ENCODE data around the gene FUT6.

The FUT6 gene

GRCh38 chr19:5800361-5801270, 38.9 kb downstream of the FUT6 start:
- Histone ChIP-seq H3K9me3 (ENCODE audit: insufficient read depth, low read length) (no peaks in the 10 kb centered on the region), H3K4me1 (ENCODE audit: insufficient read depth, insufficient read length) (peaks cover 19% of the 10 kb centered on the region), H3K36me3 (ENCODE audit: insufficient read depth, insufficient read length, low read length) (no peaks in the 10 kb centered on the region), H3K9ac (ENCODE audit: insufficient read length, low read depth) (peak overlapping the region; percentile 44), H3K4me3 (ENCODE audit: insufficient read length, low read depth) (no peak overlapping the region), H3K27me3 (ENCODE audit: insufficient read depth, insufficient read length) (peaks cover 14% of the 10 kb centered on the region)
- no peak for DNase-seq (ENCODE audit: low read depth, low spot score)
- TF ChIP-seq ZNF274 (IDR thresholded peaks at IDR 0.05; ENCODE audit: low read depth, low read length) (no peak), SUZ12 (IDR thresholded peaks at IDR 0.05; ENCODE audit: extremely low read depth, insufficient read depth, insufficient read length) (no peak), YY1 (IDR thresholded peaks at IDR 0.05; ENCODE audit: insufficient read depth, insufficient read length) (no peak)

DNA sequence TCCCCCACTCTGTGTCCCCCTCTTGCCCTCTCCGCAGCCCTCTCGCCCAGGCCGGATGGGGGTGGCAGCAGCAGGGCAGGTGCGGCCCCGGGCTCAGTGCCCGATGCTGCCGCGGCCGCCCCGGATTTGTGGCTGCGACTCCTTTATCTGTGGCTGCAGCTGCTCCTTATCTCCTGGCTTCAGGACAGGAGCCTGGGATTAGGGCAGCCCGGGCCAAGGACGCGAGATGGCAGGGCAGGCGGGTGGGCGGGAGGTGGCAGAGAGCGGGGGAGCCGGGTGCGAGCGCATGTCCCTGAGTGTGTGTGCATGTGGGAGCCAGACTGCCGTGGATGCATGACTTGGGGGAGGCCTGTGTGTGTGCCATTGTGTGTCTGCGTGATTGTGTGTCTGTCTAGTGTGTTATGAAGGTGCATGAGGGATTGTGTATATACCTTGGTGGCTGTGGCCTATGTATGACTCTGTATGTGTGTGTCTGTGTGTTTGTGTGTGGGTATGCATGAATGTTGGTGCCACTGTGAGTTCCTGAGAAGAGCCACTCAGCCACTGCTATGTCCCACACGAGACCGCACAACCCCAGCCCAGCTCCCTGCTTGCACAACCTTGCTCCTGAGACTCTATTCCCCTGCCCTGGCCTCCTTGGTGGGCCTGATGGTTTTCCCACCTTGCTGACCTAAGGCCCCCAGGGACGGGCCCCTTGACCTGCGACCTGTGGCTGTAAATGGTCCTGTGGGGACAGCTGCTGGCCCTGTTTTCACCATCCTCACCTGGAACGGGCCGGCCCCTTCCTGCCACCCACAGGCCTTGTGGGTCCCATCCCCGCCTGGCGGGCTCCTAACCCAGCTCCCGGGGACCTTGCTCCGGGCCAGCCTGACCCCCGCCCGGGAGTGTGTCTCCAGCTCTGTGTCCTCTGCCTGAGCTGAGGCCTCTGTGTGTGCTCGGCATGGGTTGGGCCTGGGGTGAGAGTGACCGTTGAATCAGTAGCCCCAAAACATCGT, 40.0 kb downstream of the FUT6 start:
- H3K36me3 ChIP-seq (ENCODE audit: insufficient read depth, insufficient read length, low read length), result no peaks in the 10 kb centered on the region
- H3K9ac ChIP-seq (ENCODE audit: insufficient read length, low read depth), result peak overlapping the region; percentile 44
- H3K9me3 ChIP-seq (ENCODE audit: insufficient read depth, low read length), result no peaks in the 10 kb centered on the region
- H3K4me1 ChIP-seq (ENCODE audit: insufficient read depth, insufficient read length), result peaks cover 19% of the 10 kb centered on the region
- H3K4me3 ChIP-seq (ENCODE audit: insufficient read length, low read depth), result no peak overlapping the region
- peaks cover 10% of the 10 kb centered on the region for H3K27me3 ChIP-seq (ENCODE audit: insufficient read depth, insufficient read length)
- DNase-seq (ENCODE audit: low read depth, low spot score), result no peak
- TF ChIP-seq ZNF274 (IDR thresholded peaks at IDR 0.05; ENCODE audit: low read depth, low read length) (no peak), SUZ12 (IDR thresholded peaks at IDR 0.05; ENCODE audit: extremely low read depth, insufficient read depth, insufficient read length) (no peak), YY1 (IDR thresholded peaks at IDR 0.05; ENCODE audit: insufficient read depth, insufficient read length) (no peak)

DNA sequence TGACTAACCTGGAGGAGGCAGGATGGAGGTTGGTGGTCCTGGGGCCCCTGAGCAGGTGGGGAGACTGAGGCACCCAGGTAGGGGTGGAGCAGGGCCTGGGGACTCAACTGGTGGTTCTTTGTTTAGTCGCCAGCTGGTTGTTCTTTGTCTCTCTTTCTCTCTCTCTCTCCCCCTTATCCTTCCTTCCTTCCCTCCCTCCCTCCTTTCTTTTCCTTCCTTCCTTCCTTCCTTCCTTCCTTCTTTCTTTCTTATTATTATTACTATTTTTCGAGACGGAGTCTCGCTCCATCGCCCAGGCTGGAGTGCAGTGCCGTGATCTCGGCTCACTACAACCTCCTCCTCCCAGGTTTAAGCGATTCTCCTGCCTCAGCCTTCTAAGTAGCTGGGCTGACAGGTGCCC, 41.3 kb downstream of the FUT6 start:
- no peak for TF ChIP-seq SUZ12 (IDR thresholded peaks at IDR 0.05; ENCODE audit: extremely low read depth, insufficient read depth, insufficient read length)
- no peak for TF ChIP-seq ZNF274 (IDR thresholded peaks at IDR 0.05; ENCODE audit: low read depth, low read length)
- TF ChIP-seq YY1 (IDR thresholded peaks at IDR 0.05; ENCODE audit: insufficient read depth, insufficient read length), result no peak
- H3K4me3 ChIP-seq (ENCODE audit: insufficient read length, low read depth), result no peak overlapping the region
- DNase-seq (ENCODE audit: low read depth, low spot score), result no peak
- H3K9ac ChIP-seq (ENCODE audit: insufficient read length, low read depth), result peak overlapping the region; percentile 26
- no peaks in the 10 kb centered on the region for H3K36me3 ChIP-seq (ENCODE audit: insufficient read depth, insufficient read length, low read length)
- peaks cover 12% of the 10 kb centered on the region for H3K4me1 ChIP-seq (ENCODE audit: insufficient read depth, insufficient read length)
- no peaks in the 10 kb centered on the region for H3K9me3 ChIP-seq (ENCODE audit: insufficient read depth, low read length)
- peaks cover 5% of the 10 kb centered on the region for H3K27me3 ChIP-seq (ENCODE audit: insufficient read depth, insufficient read length)

DNA sequence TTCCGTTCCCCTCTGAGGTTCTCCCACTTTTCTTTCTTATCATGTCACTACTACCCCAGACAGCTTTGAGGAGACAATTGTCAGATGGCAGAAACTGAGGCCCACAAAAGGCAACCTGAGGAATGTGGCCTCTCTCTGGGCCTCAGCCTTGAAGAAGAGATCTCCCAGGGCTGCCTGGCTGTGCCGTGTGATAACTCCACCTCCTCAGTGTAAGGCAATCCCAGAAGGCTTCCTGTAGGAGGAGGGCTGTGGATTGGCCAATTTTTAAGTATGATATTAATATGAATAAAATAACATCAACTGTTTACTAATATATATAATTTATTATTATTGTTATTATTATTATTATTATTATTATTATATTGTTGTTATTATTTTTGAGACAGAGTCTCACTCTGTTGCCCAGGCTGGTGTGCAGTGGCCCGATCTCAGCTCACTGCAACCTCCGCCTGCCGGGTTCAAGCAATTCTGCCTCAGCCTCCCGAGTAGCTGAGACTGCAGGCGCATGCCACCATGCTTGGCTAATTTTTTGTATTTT, 44.1 kb downstream of the FUT6 start:
- TF ChIP-seq SUZ12 (IDR thresholded peaks at IDR 0.05; ENCODE audit: extremely low read depth, insufficient read depth, insufficient read length) (no peak), YY1 (IDR thresholded peaks at IDR 0.05; ENCODE audit: insufficient read depth, insufficient read length) (no peak), ZNF274 (IDR thresholded peaks at IDR 0.05; ENCODE audit: low read depth, low read length) (no peak)
- H3K4me3 ChIP-seq (ENCODE audit: insufficient read length, low read depth), result no peak overlapping the region
- no peaks in the 10 kb centered on the region for H3K9me3 ChIP-seq (ENCODE audit: insufficient read depth, low read length)
- peaks cover 3% of the 10 kb centered on the region for H3K27me3 ChIP-seq (ENCODE audit: insufficient read depth, insufficient read length)
- no peaks in the 10 kb centered on the region for H3K36me3 ChIP-seq (ENCODE audit: insufficient read depth, insufficient read length, low read length)
- no peak for DNase-seq (ENCODE audit: low read depth, low spot score)
- peaks cover 7% of the 10 kb centered on the region for H3K4me1 ChIP-seq (ENCODE audit: insufficient read depth, insufficient read length)
- H3K9ac ChIP-seq (ENCODE audit: insufficient read length, low read depth), result no peak overlapping the region

DNA sequence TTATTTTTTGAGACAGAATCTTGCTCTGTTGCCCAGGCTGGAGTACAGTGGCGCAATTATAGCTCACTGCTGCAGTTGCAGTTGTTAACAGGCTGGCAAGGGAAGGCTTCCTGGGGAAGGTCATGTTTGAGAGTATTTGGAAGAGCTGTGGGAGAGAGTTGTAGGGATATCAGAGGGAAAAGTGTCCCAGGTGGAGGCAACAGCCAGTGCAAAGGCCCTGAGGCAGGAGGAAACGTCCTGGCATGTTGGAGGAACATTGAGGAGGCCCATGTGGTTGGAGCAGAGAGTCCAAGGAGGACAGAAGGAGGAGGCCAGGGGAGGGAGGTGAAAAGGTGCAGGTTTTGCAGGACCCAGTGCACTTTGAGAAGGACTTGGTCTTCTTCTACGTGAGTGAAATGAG, 46.3 kb downstream of the FUT6 start:
- H3K9me3 ChIP-seq (ENCODE audit: insufficient read depth, low read length), result no peaks in the 10 kb centered on the region
- no peak for DNase-seq (ENCODE audit: low read depth, low spot score)
- TF ChIP-seq ZNF274 (IDR thresholded peaks at IDR 0.05; ENCODE audit: low read depth, low read length), result no peak
- no peak for TF ChIP-seq YY1 (IDR thresholded peaks at IDR 0.05; ENCODE audit: insufficient read depth, insufficient read length)
- TF ChIP-seq SUZ12 (IDR thresholded peaks at IDR 0.05; ENCODE audit: extremely low read depth, insufficient read depth, insufficient read length), result no peak

DNA sequence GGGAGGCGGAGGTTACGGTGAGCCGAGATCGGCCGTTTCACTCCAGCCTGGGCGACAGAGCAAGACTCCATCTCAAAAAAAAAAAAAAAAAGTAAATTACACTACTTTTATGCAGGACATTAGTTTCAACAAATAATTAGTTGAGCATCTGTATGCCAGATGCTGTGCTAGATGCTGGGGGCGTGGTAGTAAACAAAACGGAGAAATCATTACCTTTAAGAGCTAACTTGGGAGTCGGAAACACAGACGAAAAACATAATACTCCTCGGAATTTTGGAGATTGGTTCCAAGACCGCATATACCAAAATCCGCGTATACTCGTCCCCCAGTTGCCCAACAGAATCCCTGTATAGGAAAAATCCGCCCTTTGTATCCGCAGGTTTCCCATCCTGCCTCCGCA, 47.3 kb downstream of the FUT6 start:
- Histone ChIP-seq H3K4me3 (ENCODE audit: insufficient read length, low read depth) (no peak overlapping the region), H3K27me3 (ENCODE audit: insufficient read depth, insufficient read length) (no peaks in the 10 kb centered on the region), H3K36me3 (ENCODE audit: insufficient read depth, insufficient read length, low read length) (peaks cover 28% of the 10 kb centered on the region), H3K9ac (ENCODE audit: insufficient read length, low read depth) (no peak overlapping the region), H3K4me1 (ENCODE audit: insufficient read depth, insufficient read length) (peaks cover 5% of the 10 kb centered on the region), H3K9me3 (ENCODE audit: insufficient read depth, low read length) (no peaks in the 10 kb centered on the region)
- TF ChIP-seq YY1 (IDR thresholded peaks at IDR 0.05; ENCODE audit: insufficient read depth, insufficient read length), result no peak
- TF ChIP-seq ZNF274 (IDR thresholded peaks at IDR 0.05; ENCODE audit: low read depth, low read length), result no peak
- no peak for TF ChIP-seq SUZ12 (IDR thresholded peaks at IDR 0.05; ENCODE audit: extremely low read depth, insufficient read depth, insufficient read length)
- DNase-seq (ENCODE audit: low read depth, low spot score), result no peak

More for the DNA sequence above, 46.3 kb downstream of the FUT6 start:
- Histone ChIP-seq H3K4me3 (ENCODE audit: insufficient read length, low read depth) (no peak overlapping the region), H3K9ac (ENCODE audit: insufficient read length, low read depth) (no peak overlapping the region), H3K36me3 (ENCODE audit: insufficient read depth, insufficient read length, low read length) (peaks cover 19% of the 10 kb centered on the region), H3K27me3 (ENCODE audit: insufficient read depth, insufficient read length) (peaks cover 3% of the 10 kb centered on the region), H3K4me1 (ENCODE audit: insufficient read depth, insufficient read length) (peaks cover 6% of the 10 kb centered on the region)
